GM21423 (cell line): Measurements from ENCODE around the gene MMP11.

Source experiments
- ATAC-seq: cut with Tn5 transposase; IDR thresholded peaks from one replicate; pipeline ENCODE4 v1.9.1; 2021; ENCODE audit warnings: mild to moderate bottlenecking, moderate library complexity; ENCODE audit not compliant: unreplicated experiment

MMP11 gene

GRCh38 chr22:23827351-23827995, 54.8 kb downstream of the MMP11 start:
- no peak for ATAC-seq

DNA sequence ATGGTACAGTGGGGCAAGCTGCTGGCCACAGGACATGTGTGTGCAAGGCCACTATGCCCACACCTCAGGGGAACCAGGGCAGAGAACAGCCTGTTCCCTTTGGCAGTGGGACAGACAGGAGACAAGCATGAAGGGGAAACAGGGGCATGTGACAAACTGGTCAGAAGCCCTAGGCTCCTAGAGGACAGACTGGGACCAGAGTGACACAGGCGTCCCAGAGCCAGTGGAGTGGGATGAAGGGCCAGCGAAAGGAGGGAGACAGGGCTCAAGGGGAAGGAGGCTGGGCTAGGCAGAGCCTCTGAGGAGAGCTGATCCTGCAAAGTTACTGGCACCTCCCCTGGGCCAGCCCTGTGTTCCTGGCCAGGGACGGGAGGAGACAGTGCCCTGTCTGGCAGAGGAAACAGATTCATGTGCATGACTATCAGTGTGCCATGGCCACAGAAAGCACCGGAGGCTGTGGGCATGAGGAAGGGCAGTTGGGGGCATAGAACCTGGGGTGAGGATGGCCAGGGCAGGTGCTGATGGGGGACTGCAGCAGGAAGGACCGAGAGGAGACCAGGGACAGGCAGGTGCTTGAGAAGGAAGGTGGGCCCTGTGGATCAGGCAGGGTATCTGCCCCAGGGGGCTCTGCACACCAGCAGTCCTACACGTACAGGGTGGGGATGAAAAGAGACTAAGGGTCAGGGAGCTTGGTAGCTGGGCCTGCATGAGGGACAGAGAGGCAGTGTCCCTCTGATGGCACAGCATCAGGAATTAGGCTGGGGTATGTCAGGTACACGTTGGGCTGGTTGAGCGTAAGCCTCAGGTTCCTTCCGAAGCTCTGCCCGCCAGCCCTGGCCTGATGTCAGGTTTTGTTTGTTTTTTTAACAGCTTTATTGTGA, 56.4 kb downstream of the MMP11 start:
- no peak for ATAC-seq

GRCh38 chr22:23829845-23830372, 57.3 kb downstream of the MMP11 start:
- ATAC-seq: no peak

- no peak for ATAC-seq
Measured at GRCh38 chr22:23831261-23831660, 58.6 kb downstream of the MMP11 start.

- ATAC-seq: no peak
Measured at GRCh38 chr22:23831781-23832180, 59.1 kb downstream of the MMP11 start.

DNA sequence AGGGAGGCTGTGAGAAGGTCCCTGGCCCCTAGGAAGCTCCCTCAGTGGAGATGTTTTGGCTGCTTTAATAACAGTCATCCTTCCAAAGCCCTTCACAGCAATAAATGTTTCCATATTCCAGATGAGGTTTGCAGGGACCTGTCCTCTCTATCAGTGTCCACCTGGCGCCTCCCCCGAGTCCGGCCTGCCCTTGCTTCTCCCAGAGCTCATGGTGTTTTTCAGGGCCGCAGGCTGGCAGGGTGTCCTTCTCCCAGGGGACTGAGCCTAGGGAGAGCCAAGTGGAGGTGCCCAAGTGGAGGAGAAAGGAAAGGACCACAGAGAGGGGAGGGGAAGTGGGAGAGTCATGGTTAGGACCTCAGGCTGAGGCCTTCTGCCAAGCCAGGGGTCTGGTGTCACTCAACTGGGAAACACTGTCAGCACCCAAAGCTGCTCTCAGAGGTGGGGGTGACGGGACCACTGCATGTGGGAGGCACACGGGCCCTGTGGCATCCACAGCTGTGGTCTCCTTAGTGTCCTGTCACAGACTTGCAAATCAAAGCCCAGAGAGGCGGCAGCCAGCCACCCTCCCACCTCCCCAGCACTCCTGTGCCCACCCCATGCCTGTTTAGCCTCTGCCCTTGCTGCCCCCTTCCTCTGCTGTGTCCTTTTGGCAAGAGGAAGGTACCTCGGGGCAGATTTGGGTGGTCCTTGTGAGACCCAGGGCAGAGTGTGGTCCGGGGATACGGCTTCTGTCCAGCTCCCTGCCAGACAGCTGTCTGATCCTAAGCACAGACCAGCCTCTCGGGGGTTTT, 59.8 kb downstream of the MMP11 start:
- ATAC-seq: no peak

GRCh38 chr22:23833017-23833751, 60.5 kb downstream of the MMP11 start:
- ATAC-seq: no peak
